Measurements from ENCODE around the gene PPP2R1B. TPM values are rescaled to one million over a fixed set of nuclear protein-coding genes. Genes with fewer than 3 reads are reported as not detected.

The PPP2R1B gene
- total RNA-seq, 1 experiment from 2014 or later: 72.2 TPM

- intact Hi-C loops (cut with micrococcal nuclease; ENCODE audit: unreplicated experiment): no loop called here
- no peak overlapping the region for H3K27ac ChIP-seq (ENCODE audit: low read depth, low read length, poor library complexity, severe bottlenecking)
- no peaks in the 10 kb centered on the region for H3K9me3 ChIP-seq (ENCODE audit: low read depth, low read length, poor library complexity, severe bottlenecking)
- H3K4me3 ChIP-seq (ENCODE audit: low read depth, low read length, poor library complexity, severe bottlenecking): no peak overlapping the region
- POLR2A ChIA-PET (ENCODE audit: low non-redundant PET): no interaction called here
- no TSS peak for BruUV-seq (replicated peaks)
- no peak for TF ChIP-seq EZH2 (IDR thresholded peaks at IDR 0.05; ENCODE audit: borderline replicate concordance, low read depth, low read length, poor library complexity, severe bottlenecking)
- TF ChIP-seq CTCF (conservative IDR thresholded peaks at IDR 0.05; ENCODE audit: low read depth, low read length): no peak
- CTCF ChIA-PET: interaction anchor here (0.5 kb wide), 1 partner anchor 59 kb away, joined by 6 read pairs; no protein-coding TSS in a partner anchor
- H3K4me1 ChIP-seq (ENCODE audit: insufficient read depth, low read length, poor library complexity, severe bottlenecking): no peaks in the 10 kb centered on the region
- peaks cover 31% of the 10 kb centered on the region for H3K36me3 ChIP-seq (ENCODE audit: insufficient read depth, low read length, poor library complexity, severe bottlenecking)
- no peaks in the 10 kb centered on the region for H3K27me3 ChIP-seq (replicated peaks; ENCODE audit: insufficient read depth, low read depth, low read length, poor library complexity)
- DNase-seq (ENCODE audit: low spot score): no peak
Observed at GRCh38 chr11:111726301-111726713, 39.9 kb downstream of the PPP2R1B start.

- no peak for DNase-seq (ENCODE audit: low spot score)
- no peaks in the 10 kb centered on the region for H3K4me1 ChIP-seq (ENCODE audit: insufficient read depth, low read length, poor library complexity, severe bottlenecking)
- no TSS peak for BruUV-seq (replicated peaks)
- TF ChIP-seq EZH2 (IDR thresholded peaks at IDR 0.05; ENCODE audit: borderline replicate concordance, low read depth, low read length, poor library complexity, severe bottlenecking) (no peak), CTCF (conservative IDR thresholded peaks at IDR 0.05; ENCODE audit: low read depth, low read length) (no peak)
- H3K36me3 ChIP-seq (ENCODE audit: insufficient read depth, low read length, poor library complexity, severe bottlenecking): peaks cover 38% of the 10 kb centered on the region
- H3K9me3 ChIP-seq (ENCODE audit: low read depth, low read length, poor library complexity, severe bottlenecking): no peaks in the 10 kb centered on the region
- no peaks in the 10 kb centered on the region for H3K27me3 ChIP-seq (replicated peaks; ENCODE audit: insufficient read depth, low read depth, low read length, poor library complexity)
- no peak overlapping the region for H3K27ac ChIP-seq (ENCODE audit: low read depth, low read length, poor library complexity, severe bottlenecking)
- POLR2A ChIA-PET (ENCODE audit: low non-redundant PET): no interaction called here
- intact Hi-C loops (cut with micrococcal nuclease; ENCODE audit: unreplicated experiment): no loop called here
- no peak overlapping the region for H3K4me3 ChIP-seq (ENCODE audit: low read depth, low read length, poor library complexity, severe bottlenecking)
- CTCF ChIA-PET: no interaction called here
Observed at GRCh38 chr11:111725621-111726020, 40.6 kb downstream of the PPP2R1B start.

GRCh38 chr11:111724615-111725129, 41.5 kb downstream of the PPP2R1B start:
- BruUV-seq (replicated peaks): no TSS peak

More at GRCh38 chr11:111724615-111725129, 41.5 kb downstream of the PPP2R1B start:
- no peak overlapping the region for H3K4me3 ChIP-seq (ENCODE audit: low read depth, low read length, poor library complexity, severe bottlenecking)
- ChIA-PET CTCF (no interaction called here), POLR2A (ENCODE audit: low non-redundant PET) (interaction anchor here (0.6 kb wide), 1 partner anchor 29 kb away, joined by 3 read pairs; no protein-coding TSS in a partner anchor)
- no peak for DNase-seq (ENCODE audit: low spot score)
- intact Hi-C loops (cut with micrococcal nuclease; ENCODE audit: unreplicated experiment): no loop called here
- H3K36me3 ChIP-seq (ENCODE audit: insufficient read depth, low read length, poor library complexity, severe bottlenecking): peaks cover 47% of the 10 kb centered on the region
- H3K9me3 ChIP-seq (ENCODE audit: low read depth, low read length, poor library complexity, severe bottlenecking): no peaks in the 10 kb centered on the region
- TF ChIP-seq CTCF (conservative IDR thresholded peaks at IDR 0.05; ENCODE audit: low read depth, low read length) (no peak), EZH2 (IDR thresholded peaks at IDR 0.05; ENCODE audit: borderline replicate concordance, low read depth, low read length, poor library complexity, severe bottlenecking) (no peak)
- no peak overlapping the region for H3K27ac ChIP-seq (ENCODE audit: low read depth, low read length, poor library complexity, severe bottlenecking)
- H3K27me3 ChIP-seq (replicated peaks; ENCODE audit: insufficient read depth, low read depth, low read length, poor library complexity): no peaks in the 10 kb centered on the region
- H3K4me1 ChIP-seq (ENCODE audit: insufficient read depth, low read length, poor library complexity, severe bottlenecking): no peaks in the 10 kb centered on the region

Measured in A673 (cell line).